GM19455 (cell line): ENCODE results near the gene ALK.

Experiments
- ATAC-seq: cut with Tn5 transposase; IDR thresholded peaks from one replicate; pipeline ENCODE4 v1.9.1; 2021; ENCODE audit not compliant: unreplicated experiment

Gene ALK

DNA sequence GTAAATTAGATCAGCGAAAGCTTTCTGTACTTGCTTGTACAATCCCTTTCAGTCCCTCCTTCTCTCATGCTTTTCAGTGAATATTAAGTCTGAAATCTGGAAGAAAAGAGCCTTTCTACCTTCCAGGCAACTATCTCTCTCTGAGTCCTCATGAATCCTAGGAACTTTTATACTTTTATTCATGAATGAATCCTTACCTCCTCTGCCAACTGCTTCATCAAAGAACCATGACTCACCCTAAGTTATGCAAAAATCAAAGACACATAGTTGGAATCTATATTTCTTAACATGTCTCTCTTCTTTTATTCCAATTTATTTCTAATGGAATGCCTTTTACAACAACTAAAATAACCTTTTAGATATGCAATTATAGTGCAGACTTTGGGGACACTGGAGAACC lies 412.0 kb downstream of the ALK start:
- no peak for ATAC-seq

DNA sequence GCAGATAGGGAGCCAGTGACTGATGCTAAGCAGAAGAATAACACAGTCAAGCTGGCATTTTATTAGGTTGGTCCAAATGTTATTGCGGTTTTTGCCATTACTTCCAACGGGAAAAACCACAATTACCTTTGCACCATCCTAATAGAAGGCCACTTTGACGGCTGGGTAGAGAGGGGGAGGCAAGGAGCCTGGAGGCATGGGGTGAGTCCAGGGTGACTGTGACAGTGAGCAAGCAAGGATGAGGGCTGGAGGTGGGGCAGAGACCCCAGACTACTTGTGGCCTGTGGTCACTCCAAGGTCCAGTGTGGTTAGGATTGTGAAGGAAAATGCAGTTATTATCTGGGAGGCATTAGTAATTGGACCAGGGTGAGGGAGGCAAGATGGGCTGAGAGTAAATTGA lies 416.6 kb downstream of the ALK start:
- no peak for ATAC-seq

DNA sequence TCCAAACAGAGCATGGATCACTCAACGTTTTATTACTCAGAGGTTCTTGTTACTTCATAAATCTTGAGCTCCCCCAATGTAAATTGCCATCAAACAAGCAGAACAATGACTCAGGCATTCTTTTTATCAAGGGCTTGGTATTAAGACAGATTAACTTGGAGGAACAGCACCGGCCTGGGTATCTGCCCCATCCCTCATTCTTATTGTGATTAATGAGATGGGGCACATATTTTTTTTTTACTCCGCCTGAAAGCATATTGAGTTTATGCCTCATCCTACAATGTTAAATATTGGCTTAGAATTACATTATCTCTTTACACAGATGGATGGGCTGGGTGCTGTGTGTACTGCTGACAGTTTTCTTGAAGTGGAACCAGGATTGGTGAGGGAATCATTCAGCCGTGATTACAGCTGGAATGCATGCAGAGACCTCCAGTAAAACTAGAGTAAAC lies 418.9 kb downstream of the ALK start:
- no peak for ATAC-seq

DNA sequence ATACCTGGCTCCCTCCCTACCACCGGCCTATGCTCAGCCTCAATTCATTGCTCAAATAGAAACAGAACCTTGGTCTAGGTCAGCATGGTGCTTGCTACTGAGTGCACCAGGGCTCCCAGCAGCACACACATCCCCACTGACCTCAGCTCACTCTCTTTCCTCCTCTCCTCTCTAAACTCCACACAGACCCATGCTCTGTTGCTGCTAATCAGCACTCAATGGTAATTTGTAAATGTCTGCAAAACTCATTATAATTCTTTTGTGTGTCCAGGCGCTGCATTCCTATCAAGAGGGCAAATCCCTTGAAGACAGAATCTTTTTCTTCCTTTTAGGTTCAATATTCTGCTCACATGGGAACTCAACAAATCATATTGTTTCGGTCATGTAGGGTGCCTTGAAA lies 424.0 kb downstream of the ALK start:
- ATAC-seq, result no peak

DNA sequence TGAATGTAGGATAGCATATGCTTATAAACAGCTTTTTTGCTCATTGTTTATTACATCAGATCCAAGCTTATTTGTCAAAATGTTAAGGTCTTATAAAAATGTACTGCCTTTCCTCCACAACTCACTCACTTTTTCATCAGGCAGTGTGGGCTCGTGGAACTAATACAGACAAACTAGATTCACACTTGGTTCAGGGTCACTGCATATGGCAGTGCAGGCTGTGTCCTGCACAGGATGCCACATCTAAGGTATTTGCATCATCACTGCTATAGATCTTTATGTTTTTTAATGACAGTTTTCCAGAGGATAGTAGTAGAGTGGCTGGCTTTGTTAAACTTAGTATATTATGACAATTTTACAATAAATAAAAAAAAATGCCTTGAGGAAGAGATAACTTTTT lies 425.2 kb downstream of the ALK start:
- ATAC-seq, result no peak

DNA sequence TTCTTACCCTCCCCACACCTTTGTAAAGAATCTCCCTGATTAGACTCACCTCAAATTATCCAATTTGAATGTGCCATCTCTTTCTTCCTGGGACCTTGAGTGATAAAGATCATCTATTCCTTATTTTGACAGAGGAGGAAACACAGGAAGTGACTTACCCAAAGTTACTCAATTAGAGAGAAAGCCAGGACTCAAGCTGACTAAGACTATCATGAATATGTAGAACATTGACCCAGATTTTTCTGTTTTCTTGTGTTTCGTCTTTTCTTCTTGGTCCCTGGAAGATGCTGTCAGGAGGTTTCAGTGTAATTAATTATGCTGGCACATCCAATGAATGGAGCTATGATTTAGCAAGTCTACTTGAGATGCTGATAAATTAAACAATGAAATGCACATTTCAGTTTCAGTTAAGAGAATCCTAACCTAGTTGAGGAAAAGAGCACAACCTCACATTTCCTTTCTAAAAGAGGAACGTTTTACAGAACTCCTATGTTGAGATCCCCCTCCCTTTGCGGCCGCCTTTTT lies 425.8 kb downstream of the ALK start:
- no peak for ATAC-seq

DNA sequence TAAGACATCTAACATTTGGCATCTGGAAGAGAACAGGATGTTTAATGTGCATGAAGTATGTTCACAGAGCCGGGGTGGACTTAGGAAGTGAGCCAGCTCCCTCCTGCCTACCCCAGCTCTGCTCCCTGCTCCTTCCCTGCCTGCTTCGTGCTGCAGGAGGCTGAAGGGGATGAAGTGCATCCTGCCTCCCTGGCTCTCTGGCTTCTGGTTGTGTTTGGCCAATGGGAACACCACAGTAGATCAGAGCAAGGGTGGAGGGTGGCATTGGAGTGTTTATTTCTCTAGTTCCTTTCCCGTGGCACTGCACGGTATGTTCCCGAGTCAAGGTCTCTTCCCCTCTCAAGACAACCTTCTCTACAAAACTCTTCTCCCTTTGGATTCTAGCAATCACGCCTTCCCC lies 426.3 kb downstream of the ALK start:
- ATAC-seq, result no peak

DNA sequence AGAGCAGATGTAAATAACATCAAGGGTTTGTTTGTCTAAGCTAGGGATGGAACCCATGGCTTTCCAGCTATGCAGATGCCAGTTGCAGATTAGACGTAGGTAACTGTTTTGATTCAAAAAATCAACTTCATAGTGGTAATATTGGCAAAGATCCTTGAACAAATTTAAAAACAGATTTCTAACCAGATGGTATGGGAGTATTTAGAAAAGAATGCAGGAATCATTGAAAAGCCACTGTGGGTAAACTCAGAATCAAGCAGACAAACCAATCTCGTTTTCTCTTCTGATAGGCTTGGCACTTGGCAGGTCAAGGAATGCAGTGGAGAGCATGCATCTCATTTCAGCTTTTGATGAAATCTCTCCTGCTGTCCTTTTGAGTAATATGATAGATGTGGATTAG lies 428.7 kb downstream of the ALK start:
- ATAC-seq, result no peak

DNA sequence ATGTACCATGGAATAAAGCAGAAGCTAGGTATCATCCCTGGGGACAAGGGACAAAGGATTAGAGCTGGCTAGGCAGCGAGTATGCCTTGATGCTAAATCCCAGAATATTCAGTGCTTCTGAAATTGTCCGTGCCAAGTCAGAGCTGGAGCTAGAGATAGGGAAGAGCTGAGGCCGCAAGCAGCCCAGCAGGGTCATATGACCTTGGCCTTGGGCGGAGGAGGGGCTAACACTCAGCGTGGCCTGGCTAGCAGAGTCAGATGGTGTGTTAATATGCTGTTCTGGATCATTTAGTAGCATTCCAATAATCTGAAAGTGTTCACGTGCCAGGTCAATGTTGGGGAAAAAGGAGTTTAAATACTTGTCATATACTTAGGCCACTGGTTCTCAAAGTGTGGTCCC lies 431.3 kb downstream of the ALK start:
- ATAC-seq, result no peak

DNA sequence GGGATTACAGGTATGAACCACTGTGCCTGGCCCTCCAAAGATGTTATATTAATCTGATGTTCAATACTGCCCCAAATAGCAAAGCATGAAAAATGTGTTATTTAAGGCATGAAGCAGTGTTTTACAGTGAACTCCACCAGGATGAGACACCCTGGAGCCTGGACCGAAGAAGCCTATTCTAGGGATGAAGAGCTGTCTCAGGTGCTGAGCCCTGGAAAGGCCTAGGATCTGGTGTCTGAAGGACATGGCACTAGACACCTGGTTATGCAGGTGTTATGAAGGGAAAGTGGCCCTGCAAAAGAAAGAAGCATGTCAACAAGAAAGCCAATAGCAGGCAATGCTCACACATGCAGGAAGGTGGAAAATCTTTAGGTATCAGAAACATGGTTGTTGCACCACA lies 431.8 kb downstream of the ALK start:
- ATAC-seq, result no peak

DNA sequence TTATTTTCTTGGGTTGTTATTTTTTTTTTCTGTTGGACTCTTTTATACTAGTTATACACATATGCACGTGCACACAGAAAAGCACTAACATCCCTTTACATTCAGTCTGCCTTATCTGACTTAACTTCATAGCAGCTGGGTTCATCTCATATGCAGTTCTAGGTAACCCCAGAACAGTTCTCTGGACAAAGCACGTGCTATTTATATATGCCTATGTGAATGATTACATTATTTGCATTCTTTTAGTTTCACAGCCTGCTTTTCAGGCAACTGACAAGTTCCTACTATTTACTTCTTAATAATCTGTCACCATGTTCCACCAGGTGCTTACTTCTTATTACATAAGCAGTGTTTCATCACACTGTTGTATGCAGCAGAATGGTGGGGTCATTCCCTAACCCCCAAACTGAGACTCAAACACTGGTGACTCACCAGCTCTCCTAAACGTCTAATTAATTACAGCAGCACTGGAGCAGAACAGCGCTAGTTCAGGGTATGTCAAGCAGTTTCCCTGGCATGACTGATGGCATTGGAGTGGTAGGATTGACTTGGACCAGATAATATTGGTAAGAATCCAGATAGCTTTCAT lies 433.3 kb downstream of the ALK start:
- no peak for ATAC-seq

DNA sequence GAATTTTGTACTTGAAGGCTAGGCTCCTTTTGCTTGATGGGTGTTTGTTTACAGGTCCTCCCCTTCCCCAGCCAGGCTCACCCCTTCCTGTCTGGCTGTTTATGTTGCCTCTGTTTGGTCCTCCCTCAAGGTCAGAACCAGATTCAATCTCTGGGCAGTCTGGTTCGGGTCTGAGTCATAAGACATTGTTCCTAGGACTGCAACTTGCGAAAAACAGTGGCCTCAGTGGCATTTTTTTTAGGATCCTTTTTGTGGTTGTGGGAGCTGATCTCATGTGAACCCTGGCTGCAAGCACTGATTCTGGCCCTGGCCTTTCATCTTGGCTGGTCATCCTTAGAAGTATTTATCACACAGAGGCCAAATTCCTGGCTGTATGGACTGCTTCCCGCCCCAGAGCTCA lies 435.8 kb downstream of the ALK start:
- ATAC-seq, result no peak

DNA sequence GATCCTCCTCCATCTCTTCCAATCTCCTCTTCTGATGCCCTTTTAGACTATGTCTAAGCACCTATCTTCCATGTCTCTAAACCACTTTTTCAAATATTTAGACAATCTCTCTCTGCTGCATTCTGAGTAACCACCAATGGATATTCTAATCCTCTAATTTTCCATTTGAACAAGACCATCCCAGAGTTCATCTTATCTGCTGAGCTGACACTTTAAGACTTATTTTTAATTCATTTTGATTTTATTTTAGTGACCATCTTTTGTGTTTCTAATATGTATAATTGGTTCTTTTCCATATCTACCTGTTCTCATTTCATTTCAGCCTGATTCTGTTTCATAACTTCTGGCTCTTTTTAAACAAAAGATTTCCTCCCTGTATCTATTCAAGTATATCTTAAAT lies 436.3 kb downstream of the ALK start:
- ATAC-seq, result no peak

DNA sequence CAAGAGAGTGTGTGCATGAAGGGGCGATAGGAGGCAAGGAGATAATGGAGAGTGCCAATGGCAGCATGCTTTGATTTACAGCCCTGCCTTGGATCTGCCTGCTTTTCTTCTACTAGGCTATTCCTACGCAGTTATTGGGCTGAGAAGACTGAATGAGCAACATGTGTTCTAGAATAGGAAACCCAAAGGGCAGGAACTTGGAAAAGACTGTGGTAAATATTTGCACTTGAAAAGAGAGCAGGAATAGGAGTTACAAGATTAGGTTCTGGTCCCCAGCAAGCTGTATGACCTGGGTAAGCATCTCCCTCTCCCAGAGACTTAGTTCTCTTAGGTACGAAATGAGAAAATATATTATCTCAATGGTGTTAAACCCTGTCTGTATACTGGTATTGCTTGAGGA lies 438.5 kb downstream of the ALK start:
- no peak for ATAC-seq

DNA sequence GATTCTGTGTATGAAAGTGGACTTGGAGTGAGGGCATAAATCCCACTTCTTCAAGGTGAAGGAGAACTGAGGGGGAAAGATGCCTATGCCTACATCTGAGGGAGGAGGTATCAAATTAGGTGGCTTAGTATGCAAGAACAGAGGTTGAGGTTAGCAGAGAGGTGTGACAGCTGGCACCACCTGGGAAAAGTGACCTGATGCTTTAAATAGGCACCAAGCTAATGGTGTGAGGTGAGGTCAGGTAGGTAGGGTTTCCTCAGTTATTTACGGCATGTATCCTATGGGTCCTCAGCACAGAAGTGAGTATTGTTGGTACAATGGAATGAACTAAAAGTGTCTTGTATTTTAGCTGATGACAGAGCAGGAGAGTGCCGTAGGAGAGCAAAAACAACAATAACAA lies 439.0 kb downstream of the ALK start:
- ATAC-seq, result no peak

DNA sequence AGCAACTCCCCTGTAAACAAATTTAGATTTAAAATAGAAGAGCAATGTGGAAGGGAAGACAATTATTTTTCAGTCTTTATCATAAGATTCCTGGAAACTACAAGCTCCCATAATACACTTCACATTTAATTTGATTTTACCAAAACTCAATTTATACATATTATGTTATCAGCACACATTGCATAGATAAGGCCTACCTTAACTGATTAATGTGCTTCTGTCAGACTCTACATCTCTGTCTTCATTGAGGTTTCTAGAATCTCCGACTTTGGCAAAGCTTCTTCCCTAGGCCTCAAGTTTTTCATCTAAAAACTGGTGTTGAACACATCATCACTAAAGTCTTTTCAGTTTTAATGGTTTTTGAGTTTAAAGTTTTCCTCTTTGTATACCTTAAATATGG lies 440.1 kb downstream of the ALK start:
- no peak for ATAC-seq

DNA sequence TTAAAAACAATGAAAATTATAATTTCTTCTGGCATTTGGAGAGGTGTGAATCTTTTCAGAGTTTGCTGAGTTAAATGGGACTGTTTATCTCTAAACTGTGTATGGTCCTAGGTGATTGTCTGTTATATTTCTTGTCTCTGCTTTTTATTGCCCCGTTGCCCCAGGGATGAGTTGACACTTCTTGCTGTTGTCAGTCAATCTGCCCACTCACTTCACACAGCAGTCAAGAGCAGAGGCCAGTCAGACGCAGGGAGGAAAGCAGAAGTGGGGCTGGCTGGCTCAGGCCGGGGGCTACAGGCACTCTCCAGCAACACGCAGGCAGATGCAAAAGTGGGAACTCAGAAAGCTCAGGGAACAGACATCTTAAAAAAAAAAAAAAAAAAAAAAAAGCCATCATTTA lies 441.0 kb downstream of the ALK start:
- no peak for ATAC-seq

DNA sequence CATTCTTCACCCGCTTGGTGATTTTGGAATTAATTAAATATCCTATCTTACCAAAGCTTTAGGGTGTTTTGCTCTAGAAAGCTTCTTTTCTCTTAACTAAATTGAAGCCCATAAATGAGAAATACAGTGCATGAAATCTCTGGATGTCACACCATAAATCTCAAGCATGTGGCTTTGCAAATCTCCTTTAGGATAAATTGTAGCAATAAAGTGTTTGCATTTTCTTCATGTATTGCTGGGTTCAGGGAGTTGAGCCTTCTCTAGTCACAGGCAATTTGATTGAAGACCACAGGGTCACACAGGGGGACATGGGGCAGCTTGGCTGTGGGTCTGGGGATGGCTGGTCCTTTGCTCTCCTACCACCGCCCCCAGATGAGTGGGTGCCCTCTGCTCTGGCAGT lies 442.0 kb downstream of the ALK start:
- ATAC-seq, result no peak

DNA sequence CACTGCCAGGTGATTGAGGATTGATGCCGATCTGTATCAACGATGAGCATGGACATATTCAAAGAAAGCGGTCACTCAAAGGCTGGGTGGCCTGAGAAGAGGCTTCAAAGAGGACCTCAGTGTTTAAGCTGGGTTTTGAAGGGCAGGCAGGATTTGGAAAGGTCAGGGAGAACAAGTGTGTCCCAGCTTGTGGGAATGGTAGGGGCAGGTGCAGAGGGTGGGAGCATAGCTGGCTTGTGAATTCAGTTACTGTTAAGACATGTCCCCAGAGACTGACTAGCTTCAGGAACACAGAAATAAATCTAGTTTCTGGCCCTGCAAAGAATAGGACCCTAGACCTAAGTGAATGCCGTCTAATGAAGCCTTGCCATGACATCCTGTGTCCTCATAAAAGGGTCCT lies 442.7 kb downstream of the ALK start:
- ATAC-seq, result no peak

DNA sequence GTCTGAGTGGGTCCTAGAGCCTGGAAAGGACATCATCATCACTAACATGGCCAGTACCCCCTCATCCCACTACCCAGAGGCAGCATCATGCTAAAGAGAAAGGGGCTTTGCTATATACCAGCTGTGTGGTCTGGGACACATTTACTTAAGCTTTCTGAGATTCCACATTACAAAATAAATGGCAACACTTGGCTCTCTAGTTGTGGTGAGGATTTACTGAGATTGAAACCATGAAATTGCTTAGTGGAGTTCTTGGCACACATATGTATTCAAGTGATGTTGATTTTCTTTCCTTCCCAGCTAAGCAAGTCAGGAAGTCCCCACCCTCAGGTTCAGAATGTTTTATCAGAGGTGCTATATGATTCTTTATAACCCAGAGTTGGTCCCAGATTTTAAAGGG lies 444.2 kb downstream of the ALK start:
- no peak for ATAC-seq

DNA sequence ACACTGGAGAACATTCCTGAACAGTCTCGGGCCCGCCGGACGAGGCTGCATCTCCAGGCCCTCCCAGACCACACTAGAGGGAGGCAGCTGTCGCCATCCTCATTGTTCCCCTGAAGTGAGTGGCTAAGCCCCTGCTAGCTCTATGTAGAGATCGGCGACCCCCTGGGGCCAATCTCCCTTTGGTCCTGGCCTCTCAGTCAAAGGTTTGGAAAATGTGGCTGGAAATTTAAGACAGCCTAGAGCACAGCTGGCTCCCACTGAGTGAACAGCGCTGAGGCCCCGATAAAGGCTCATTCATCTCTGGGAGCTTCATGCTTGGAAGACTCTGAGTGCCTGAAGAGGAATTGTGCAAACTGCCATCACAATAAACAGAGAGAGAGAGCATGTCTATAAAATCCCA lies 445.9 kb downstream of the ALK start:
- ATAC-seq, result no peak

DNA sequence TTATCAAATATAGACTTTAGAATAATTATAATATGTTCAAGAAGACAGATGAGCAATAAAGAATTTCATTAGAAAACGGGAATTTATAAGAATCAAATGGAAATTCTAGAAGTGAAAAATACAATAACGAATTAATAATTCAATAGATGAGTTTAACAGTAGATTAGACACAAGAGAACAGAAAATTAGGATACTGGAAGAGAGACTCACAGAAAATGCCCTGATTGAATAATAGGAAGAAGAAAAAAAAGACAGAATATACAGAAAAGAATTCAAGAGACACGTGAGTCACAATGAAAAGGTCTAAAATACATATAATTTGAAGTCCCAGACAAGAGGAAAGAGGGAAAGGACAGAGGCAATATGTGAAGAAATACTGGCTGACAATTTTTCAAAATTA lies 451.4 kb downstream of the ALK start:
- ATAC-seq, result no peak

DNA sequence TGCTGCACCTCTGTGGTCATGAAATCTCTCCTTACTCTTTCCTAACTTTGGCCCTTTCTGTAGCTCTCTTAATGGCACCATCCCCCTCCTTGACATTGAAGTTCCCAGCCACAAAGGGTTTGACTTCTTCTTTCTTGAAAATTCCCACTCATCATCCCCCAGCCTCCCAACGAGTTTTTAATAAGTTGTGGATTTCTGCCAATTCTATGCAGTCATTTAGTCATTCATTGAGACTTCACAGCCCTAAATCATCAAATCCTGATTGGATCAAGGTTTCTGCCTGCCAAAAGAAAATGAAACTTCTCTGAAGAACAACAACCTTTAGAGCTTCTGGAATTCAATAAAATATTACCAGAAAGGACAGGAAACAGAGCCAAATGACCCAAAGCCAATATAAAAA lies 451.9 kb downstream of the ALK start:
- no peak for ATAC-seq
